GM12801 (cell line): ENCODE results near the gene APEH.

Source experiments
- TF ChIP-seq, protein P1 (sequence below): IDR thresholded peaks from one replicate; pipeline ENCODE4 v1.5.1; 2011; ENCODE audit warnings: control low read depth; ENCODE audit not compliant: insufficient read length; ENCODE audit errors: extremely low read depth

APEH gene

GRCh38 chr3:49655731-49656285 is 18.3 kb upstream of the APEH start:
- TF ChIP-seq, protein P1, sequence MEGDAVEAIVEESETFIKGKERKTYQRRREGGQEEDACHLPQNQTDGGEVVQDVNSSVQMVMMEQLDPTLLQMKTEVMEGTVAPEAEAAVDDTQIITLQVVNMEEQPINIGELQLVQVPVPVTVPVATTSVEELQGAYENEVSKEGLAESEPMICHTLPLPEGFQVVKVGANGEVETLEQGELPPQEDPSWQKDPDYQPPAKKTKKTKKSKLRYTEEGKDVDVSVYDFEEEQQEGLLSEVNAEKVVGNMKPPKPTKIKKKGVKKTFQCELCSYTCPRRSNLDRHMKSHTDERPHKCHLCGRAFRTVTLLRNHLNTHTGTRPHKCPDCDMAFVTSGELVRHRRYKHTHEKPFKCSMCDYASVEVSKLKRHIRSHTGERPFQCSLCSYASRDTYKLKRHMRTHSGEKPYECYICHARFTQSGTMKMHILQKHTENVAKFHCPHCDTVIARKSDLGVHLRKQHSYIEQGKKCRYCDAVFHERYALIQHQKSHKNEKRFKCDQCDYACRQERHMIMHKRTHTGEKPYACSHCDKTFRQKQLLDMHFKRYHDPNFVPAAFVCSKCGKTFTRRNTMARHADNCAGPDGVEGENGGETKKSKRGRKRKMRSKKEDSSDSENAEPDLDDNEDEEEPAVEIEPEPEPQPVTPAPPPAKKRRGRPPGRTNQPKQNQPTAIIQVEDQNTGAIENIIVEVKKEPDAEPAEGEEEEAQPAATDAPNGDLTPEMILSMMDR: no peak

DNA sequence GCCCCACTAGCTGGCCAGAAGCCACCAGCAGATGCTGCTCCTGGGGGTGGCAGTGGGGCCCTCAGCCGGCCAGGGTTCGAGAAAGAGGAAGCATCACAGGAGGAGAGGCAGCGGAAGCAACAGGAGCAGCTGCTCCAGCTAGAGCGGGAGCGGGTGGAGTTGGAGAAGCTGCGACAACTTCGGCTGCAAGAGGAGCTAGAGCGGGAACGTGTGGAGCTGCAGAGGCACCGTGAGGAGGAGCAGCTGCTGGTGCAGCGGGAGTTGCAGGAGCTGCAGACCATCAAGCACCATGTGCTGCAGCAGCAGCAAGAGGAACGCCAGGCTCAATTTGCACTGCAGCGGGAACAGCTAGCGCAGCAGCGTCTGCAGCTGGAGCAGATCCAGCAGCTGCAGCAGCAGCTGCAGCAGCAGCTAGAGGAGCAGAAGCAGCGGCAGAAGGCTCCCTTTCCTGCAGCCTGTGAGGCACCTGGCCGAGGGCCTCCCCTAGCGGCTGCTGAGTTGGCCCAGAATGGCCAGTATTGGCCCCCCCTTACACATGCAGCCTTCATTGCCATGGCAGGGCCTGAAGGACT is 17.5 kb upstream of the APEH start:
- TF ChIP-seq, protein P1: no peak

DNA sequence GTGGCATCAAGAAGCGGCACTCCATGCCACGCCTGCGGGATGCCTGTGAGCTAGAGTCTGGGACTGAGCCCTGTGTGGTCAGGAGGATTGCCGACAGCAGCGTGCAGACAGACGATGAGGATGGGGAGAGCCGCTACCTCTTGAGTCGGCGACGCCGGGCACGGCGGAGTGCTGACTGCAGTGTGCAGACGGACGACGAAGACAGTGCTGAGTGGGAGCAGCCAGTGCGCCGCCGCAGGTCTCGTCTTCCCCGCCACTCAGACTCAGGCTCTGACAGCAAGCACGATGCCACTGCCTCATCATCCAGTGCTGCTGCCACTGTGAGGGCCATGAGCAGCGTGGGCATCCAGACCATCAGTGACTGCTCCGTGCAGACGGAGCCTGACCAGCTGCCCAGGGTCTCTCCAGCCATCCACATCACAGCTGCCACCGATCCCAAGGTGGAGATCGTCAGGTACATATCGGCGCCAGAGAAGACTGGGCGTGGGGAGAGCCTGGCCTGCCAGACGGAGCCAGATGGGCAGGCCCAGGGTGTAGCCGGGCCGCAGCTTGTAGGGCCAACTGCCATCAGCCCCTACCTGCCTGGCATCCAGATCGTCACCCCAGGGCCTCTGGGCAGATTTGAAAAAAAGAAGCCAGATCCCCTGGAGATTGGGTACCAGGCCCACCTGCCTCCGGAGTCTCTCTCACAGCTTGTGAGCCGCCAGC is 16.8 kb upstream of the APEH start:
- TF ChIP-seq, protein P1: no peak

DNA sequence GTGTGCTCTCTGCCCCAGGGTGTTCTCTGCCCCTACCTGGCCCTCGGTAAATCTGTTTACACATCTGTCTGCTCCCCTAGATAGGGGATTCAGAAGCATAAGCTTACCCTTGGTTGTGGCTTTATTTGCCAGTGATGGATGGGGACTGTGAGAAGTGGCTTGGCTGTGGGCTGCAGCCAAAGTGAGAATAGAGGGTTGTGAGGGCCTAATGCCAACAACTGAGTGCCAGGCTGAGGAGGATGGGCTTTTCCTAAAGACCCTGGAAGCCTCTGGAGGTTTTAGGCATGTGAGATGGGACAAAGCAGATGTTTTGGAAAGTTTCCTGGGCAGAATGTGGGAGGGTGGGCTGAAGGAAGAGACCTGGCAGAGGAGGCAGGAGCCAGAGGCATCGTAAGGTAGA is 15.4 kb upstream of the APEH start:
- TF ChIP-seq, protein P1: no peak

- TF ChIP-seq, protein P1: no peak
Observed at GRCh38 chr3:49659756-49660155, 14.4 kb upstream of the APEH start.

GRCh38 chr3:49661281-49661680 is 12.9 kb upstream of the APEH start:
- TF ChIP-seq, protein P1: no peak

DNA sequence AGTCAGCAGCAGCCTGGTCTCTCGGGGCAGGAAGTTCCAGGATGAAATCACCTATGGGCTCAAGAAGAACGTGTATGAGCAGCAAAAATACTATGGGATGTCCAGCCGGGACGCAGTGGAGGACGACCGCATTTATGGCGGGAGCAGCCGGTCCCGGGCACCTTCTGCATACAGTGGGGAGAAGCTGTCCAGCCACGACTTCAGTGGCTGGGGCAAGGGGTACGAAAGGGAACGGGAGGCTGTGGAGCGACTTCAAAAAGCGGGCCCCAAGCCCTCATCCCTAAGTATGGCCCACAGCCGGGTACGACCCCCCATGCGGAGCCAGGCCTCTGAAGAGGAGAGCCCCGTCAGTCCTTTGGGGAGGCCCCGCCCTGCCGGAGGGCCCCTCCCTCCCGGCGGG is 12.1 kb upstream of the APEH start:
- TF ChIP-seq, protein P1: no peak
